ENCODE results near the gene ADGB. TPM values are rescaled to one million over a fixed set of nuclear protein-coding genes. Genes with fewer than 3 reads are reported as not detected.

Gene ADGB
- total and polyA plus RNA-seq, 7 experiments from 2014 or later, result not detected

- Histone ChIP-seq H3K4me3 (ENCODE audit: low read length) (no peak overlapping the region), H3K36me3 (ENCODE audit: control insufficient read depth in 2 of 3, insufficient read depth in 3 of 3, low read length in 3 of 3) (no peaks in the 10 kb centered on the region), H3K4me1 (ENCODE audit: control insufficient read depth in 2 of 2, insufficient read depth in 2 of 2, low read length in 2 of 2) (no peaks in the 10 kb centered on the region), H3K27ac (ENCODE audit: low read depth, low read length) (no peak overlapping the region), H3K27me3 (ENCODE audit: control insufficient read depth in 2 of 2, insufficient read depth in 2 of 2, low read length in 2 of 2) (no peaks in the 10 kb centered on the region), H3K9me3 (ENCODE audit: control insufficient read depth in 2 of 3, low read length in 3 of 3) (no peaks in the 10 kb centered on the region)
- ChIA-PET CTCF (interaction anchor here (1.6 kb wide), 1 partner anchor 427 kb away, joined by 5 read pairs; no protein-coding TSS in a partner anchor), POLR2A (no interaction called here)
- H3K27ac Mint-ChIP-seq, result peak overlapping the region in 2 of 9 donors; percentile 32 to 40
- peaks cover 0 to 7% (median 0%) of the 10 kb centered on the region in 5 donors for H3K27me3 Mint-ChIP-seq
- peak overlapping the region in 8 of 10 donors; percentile 38 to 70 (median 58) for H3K4me3 Mint-ChIP-seq
- DNase-seq (no peak), ATAC-seq (peak; percentile 34)
- H3K36me3 Mint-ChIP-seq, result no peaks in the 10 kb centered on the region
- intact Hi-C loops (cut with micrococcal nuclease), result loop anchor here (1.0 to 10.0 kb wide), 10 partner anchors 344 to 1393 kb away; partner anchors contain the start of gene STXBP5 (in 1 of the 2)
- H3K9me3 Mint-ChIP-seq, result peaks cover 0 to 2% (median 0%) of the 10 kb centered on the region in 11 donors
- peaks cover 0 to 5% (median 4%) of the 10 kb centered on the region in 7 donors for H3K4me1 Mint-ChIP-seq
Measured at GRCh38 chr6:146857980-146858347, 259.2 kb downstream of the ADGB start.

- ATAC-seq, result no peak
- intact Hi-C loops (cut with micrococcal nuclease), result loop anchor here in 1 of 2 donors (5.0 to 10.0 kb wide), 4 partner anchors 343 to 1308 kb away; partner anchors contain the start of gene STXBP5
- CTCF ChIA-PET, result interaction anchor here (0.5 to 1.6 kb wide), 3 partner anchors 383 to 523 kb away, joined by 4 to 5 read pairs (median 4); no protein-coding TSS in a partner anchor
- peaks cover 0 to 5% (median 4%) of the 10 kb centered on the region in 7 donors for H3K4me1 Mint-ChIP-seq
- peaks cover 0 to 4% (median 0%) of the 10 kb centered on the region in 5 donors for H3K27me3 Mint-ChIP-seq
- DNase-seq, result no peak
- H3K27ac Mint-ChIP-seq, result no peak overlapping the region
- no peak overlapping the region for H3K4me3 ChIP-seq (ENCODE audit: low read length)
- H3K36me3 Mint-ChIP-seq, result no peaks in the 10 kb centered on the region
- no peak overlapping the region for H3K27ac ChIP-seq (ENCODE audit: low read depth, low read length)
- no peak overlapping the region for H3K4me3 Mint-ChIP-seq
- H3K27me3 ChIP-seq (ENCODE audit: control insufficient read depth in 2 of 2, insufficient read depth in 2 of 2, low read length in 2 of 2), result no peaks in the 10 kb centered on the region
- H3K36me3 ChIP-seq (ENCODE audit: control insufficient read depth in 2 of 3, insufficient read depth in 3 of 3, low read length in 3 of 3), result no peaks in the 10 kb centered on the region
- H3K4me1 ChIP-seq (ENCODE audit: control insufficient read depth in 2 of 2, insufficient read depth in 2 of 2, low read length in 2 of 2), result no peaks in the 10 kb centered on the region
- no peaks in the 10 kb centered on the region for H3K9me3 ChIP-seq (ENCODE audit: control insufficient read depth in 2 of 3, low read length in 3 of 3)
- POLR2A ChIA-PET, result no interaction called here
- H3K9me3 Mint-ChIP-seq, result no peaks in the 10 kb centered on the region
Measured at GRCh38 chr6:146859206-146859605, 260.4 kb downstream of the ADGB start.

GRCh38 chr6:146859795-146860495, 261.2 kb downstream of the ADGB start:
- POLR2A ChIA-PET, result no interaction called here
- H3K27ac Mint-ChIP-seq, result no peak overlapping the region
- Histone ChIP-seq H3K27me3 (ENCODE audit: control insufficient read depth in 2 of 2, insufficient read depth in 2 of 2, low read length in 2 of 2) (no peaks in the 10 kb centered on the region), H3K9me3 (ENCODE audit: control insufficient read depth in 2 of 3, low read length in 3 of 3) (no peaks in the 10 kb centered on the region), H3K4me3 (ENCODE audit: low read length) (no peak overlapping the region), H3K27ac (ENCODE audit: low read depth, low read length) (no peak overlapping the region), H3K36me3 (ENCODE audit: control insufficient read depth in 2 of 3, insufficient read depth in 3 of 3, low read length in 3 of 3) (no peaks in the 10 kb centered on the region), H3K4me1 (ENCODE audit: control insufficient read depth in 2 of 2, insufficient read depth in 2 of 2, low read length in 2 of 2) (no peaks in the 10 kb centered on the region)
- peaks cover 0 to 4% (median 0%) of the 10 kb centered on the region in 5 donors for H3K27me3 Mint-ChIP-seq
- H3K36me3 Mint-ChIP-seq, result no peaks in the 10 kb centered on the region
- H3K4me1 Mint-ChIP-seq, result peaks cover 0 to 5% (median 4%) of the 10 kb centered on the region in 7 donors
- ATAC-seq (no peak), DNase-seq (no peak)
- intact Hi-C loops (cut with micrococcal nuclease), result loop anchor here in 1 of 2 donors (5.0 to 10.0 kb wide), 4 partner anchors 342 to 1307 kb away; partner anchors contain the start of gene STXBP5
- no peak overlapping the region for H3K4me3 Mint-ChIP-seq
- CTCF ChIA-PET, result no interaction called here
- H3K9me3 Mint-ChIP-seq, result no peaks in the 10 kb centered on the region

- POLR2A ChIA-PET, result no interaction called here
- no peak overlapping the region for H3K4me3 Mint-ChIP-seq
- DNase-seq, result no peak
Measured at GRCh38 chr6:146860583-146860982, 261.8 kb downstream of the ADGB start.

GRCh38 chr6:146861029-146861563, 262.3 kb downstream of the ADGB start:
- no peak for ATAC-seq
- Mint-ChIP-seq H3K4me1 (peaks cover 0 to 5% (median 4%) of the 10 kb centered on the region in 7 donors), H3K9me3 (no peaks in the 10 kb centered on the region), H3K27ac (no peak overlapping the region), H3K4me3 (no peak overlapping the region), H3K36me3 (no peaks in the 10 kb centered on the region), H3K27me3 (no peaks in the 10 kb centered on the region)
- DNase-seq, result no peak
- H3K27me3 ChIP-seq (ENCODE audit: control insufficient read depth in 2 of 2, insufficient read depth in 2 of 2, low read length in 2 of 2), result no peaks in the 10 kb centered on the region
- no peaks in the 10 kb centered on the region for H3K4me1 ChIP-seq (ENCODE audit: control insufficient read depth in 2 of 2, insufficient read depth in 2 of 2, low read length in 2 of 2)
- intact Hi-C loops (cut with micrococcal nuclease), result no loop called here
- ChIA-PET POLR2A (no interaction called here), CTCF (interaction anchor here (0.7 kb wide), 1 partner anchor 790 kb away, joined by 3 read pairs; no protein-coding TSS in a partner anchor)
- H3K27ac ChIP-seq (ENCODE audit: low read depth, low read length), result no peak overlapping the region
- H3K4me3 ChIP-seq (ENCODE audit: low read length), result no peak overlapping the region
- H3K9me3 ChIP-seq (ENCODE audit: control insufficient read depth in 2 of 3, low read length in 3 of 3), result no peaks in the 10 kb centered on the region
- no peaks in the 10 kb centered on the region for H3K36me3 ChIP-seq (ENCODE audit: control insufficient read depth in 2 of 3, insufficient read depth in 3 of 3, low read length in 3 of 3)

More at GRCh38 chr6:146860583-146860982, 261.8 kb downstream of the ADGB start:
- Mint-ChIP-seq H3K27me3 (no peaks in the 10 kb centered on the region), H3K4me1 (peaks cover 0 to 5% (median 4%) of the 10 kb centered on the region in 7 donors), H3K9me3 (no peaks in the 10 kb centered on the region), H3K27ac (no peak overlapping the region), H3K36me3 (no peaks in the 10 kb centered on the region)
- no peaks in the 10 kb centered on the region for H3K36me3 ChIP-seq (ENCODE audit: control insufficient read depth in 2 of 3, insufficient read depth in 3 of 3, low read length in 3 of 3)
- CTCF ChIA-PET, result interaction anchor here (0.7 kb wide), 1 partner anchor 791 kb away, joined by 3 read pairs; no protein-coding TSS in a partner anchor
- no peaks in the 10 kb centered on the region for H3K9me3 ChIP-seq (ENCODE audit: control insufficient read depth in 2 of 3, low read length in 3 of 3)
- H3K4me3 ChIP-seq (ENCODE audit: low read length), result no peak overlapping the region
- no peaks in the 10 kb centered on the region for H3K4me1 ChIP-seq (ENCODE audit: control insufficient read depth in 2 of 2, insufficient read depth in 2 of 2, low read length in 2 of 2)
- intact Hi-C loops (cut with micrococcal nuclease), result no loop called here
- H3K27me3 ChIP-seq (ENCODE audit: control insufficient read depth in 2 of 2, insufficient read depth in 2 of 2, low read length in 2 of 2), result no peaks in the 10 kb centered on the region
- no peak overlapping the region for H3K27ac ChIP-seq (ENCODE audit: low read depth, low read length)
- no peak for ATAC-seq

GRCh38 chr6:146861716-146862115, 262.9 kb downstream of the ADGB start:
- Mint-ChIP-seq H3K9me3 (no peaks in the 10 kb centered on the region), H3K27me3 (no peaks in the 10 kb centered on the region), H3K4me3 (no peak overlapping the region), H3K27ac (no peak overlapping the region), H3K4me1 (peaks cover 0 to 5% (median 4%) of the 10 kb centered on the region in 7 donors), H3K36me3 (no peaks in the 10 kb centered on the region)
- intact Hi-C loops (cut with micrococcal nuclease), result no loop called here
- no peak overlapping the region for H3K4me3 ChIP-seq (ENCODE audit: low read length)
- H3K4me1 ChIP-seq (ENCODE audit: control insufficient read depth in 2 of 2, insufficient read depth in 2 of 2, low read length in 2 of 2), result no peaks in the 10 kb centered on the region
- DNase-seq (no peak), ATAC-seq (no peak)
- no peaks in the 10 kb centered on the region for H3K27me3 ChIP-seq (ENCODE audit: control insufficient read depth in 2 of 2, insufficient read depth in 2 of 2, low read length in 2 of 2)
- H3K36me3 ChIP-seq (ENCODE audit: control insufficient read depth in 2 of 3, insufficient read depth in 3 of 3, low read length in 3 of 3), result no peaks in the 10 kb centered on the region
- CTCF ChIA-PET, result no interaction called here
- POLR2A ChIA-PET, result no interaction called here
- H3K27ac ChIP-seq (ENCODE audit: low read depth, low read length), result no peak overlapping the region
- no peaks in the 10 kb centered on the region for H3K9me3 ChIP-seq (ENCODE audit: control insufficient read depth in 2 of 3, low read length in 3 of 3)

Data from naive thymus-derived CD4-positive, alpha-beta T cell (primary cell).